HuH-7 (cell line): ENCODE measurements around the gene ARHGAP19.
"Not testable (repeated sequence)": the region's sequence is repeated elsewhere in the genome, so short reads cannot be mapped to it uniquely, and the experiment has no call there.

ENCODE experiments used
- DNase-seq: peaks from one replicate; pipeline ENCODE4 v3.0.0; 2011; ENCODE audit warnings: low spot score

ARHGAP19 gene

DNA sequence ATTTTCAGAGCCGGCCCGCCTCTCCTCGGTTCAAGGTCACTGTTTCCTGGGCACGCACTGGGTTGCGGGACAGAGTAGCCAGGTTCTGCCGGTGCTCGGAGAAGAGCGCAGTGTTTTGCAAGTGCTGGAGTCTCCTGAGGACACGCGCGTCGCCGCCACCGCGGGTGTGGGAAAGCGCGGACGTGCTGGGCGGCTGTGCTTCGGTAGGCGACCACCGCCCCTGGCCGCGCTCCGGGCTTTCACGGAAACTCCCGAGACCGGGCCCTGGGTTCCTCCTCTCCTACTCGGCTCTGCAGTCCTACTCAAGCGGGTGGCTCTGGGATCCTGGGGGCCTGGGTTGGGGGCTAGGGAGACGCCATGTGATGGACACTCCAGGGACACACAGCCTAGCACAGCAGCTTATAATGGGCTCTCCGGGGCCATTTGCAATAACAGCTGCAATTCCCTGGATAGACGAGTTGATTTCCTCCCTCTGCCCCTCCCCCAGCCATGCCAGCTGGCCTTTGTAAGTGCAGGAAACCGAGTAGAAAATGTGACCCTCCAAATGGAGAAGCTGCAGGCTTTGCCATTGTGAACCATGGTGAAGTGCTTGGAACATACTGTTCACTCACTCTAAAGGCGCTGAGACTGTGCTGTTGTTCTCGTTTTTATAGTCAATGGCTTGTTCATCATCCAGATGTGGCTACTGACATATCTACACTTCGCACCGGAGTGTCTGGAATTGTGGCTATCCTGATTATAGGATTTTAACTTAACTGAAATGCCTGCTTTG is 28.8 kb upstream of the ARHGAP19 start:
- no peak for DNase-seq

- no peak for DNase-seq
These were observed 28.1 kb upstream of the ARHGAP19 start for GRCh38 chr10:97320480-97321031.

GRCh38 chr10:97319671-97320479 is 27.4 kb upstream of the ARHGAP19 start:
- no peak for DNase-seq

GRCh38 chr10:97318772-97319651 is 26.6 kb upstream of the ARHGAP19 start, which contains the start of gene FRAT1:
FRAT1 (plus strand) TSS chr10:97319271; CDS start chr10:97319454, 183 bp downstream.
- no peak for DNase-seq

DNA sequence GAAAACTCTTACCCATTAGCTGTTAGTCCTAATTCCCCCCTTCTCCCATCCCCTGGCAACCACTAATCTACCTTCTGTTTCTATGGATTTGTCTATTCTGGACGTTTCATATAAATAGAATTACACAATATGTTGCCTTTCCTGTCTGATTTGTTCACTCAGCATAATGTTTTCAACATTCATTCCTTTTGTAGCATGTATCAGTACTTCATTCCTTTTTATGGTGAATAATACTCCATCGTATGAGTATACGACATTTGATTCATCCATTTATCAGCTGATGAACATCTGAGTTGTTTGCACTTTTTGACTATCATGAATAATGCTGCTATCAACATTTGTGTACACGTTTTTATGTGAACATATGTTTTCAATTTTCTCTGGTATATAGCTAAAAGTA is 22.2 kb upstream of the ARHGAP19 start:
- no peak for DNase-seq

DNA sequence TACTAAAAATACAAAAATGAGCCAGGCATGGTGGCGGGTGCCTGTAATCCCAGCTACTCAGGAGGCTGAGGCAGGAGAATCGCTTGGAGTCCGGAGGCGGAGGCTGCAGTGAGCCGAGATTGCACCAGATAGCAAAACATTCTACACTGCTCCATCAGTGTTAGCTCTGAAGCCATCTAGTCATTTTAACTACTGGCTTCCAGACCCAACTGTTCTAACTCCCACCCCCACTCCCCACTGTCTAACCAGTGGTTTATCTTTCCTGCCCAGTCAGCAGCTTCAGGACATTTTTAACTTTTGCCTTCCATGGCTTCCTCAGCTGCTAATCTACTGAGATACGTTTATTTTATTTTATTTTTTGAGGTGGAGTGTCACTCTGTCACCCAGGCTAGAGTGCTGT is 20.5 kb upstream of the ARHGAP19 start:
- DNase-seq: no peak

- DNase-seq: no peak
These were observed 18.7 kb upstream of the ARHGAP19 start for GRCh38 chr10:97311111-97311626.

DNA sequence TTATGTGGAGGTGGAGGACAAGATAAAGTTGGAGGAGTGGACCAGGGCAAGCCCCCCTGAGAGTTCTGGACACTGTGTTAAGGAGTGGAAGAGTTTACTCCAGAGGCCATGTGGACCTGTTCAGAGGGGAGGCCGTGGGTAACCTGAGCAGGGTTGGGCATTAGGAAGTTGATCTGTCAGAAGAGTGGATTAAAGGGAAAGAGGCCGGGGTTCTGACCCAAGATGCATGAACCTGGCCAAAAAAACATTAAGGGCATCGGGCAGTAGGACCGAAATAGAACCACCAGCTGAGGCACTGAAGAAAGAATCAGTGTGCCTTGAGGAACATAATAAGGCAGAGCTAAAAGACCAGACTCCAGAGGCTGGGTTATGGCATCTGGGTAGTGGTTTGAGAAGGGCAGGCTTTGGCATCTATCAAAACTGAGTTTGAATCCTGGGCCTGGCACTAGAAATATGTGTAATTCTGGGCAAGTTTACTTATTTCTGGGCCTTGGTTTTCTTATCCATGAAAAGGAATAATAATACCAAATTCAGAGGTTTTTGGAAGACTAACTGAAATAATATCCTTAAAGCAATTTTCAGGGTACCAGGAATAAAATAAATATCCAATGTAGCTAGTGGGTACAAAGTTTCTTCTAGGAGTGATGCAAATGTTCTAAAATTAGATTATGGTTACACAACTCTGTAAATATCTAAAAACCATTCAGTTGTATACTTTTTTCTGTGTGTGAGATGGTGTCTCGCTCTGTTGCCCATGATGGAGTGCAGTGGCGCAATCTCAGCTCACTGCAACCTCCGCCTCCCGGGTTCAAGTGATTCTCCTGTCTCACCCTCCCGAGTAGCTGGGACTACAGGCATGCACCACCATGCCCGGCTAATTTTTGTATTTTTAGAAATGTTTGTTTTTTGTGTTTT is 15.7 kb upstream of the ARHGAP19 start:
- DNase-seq: no peak

- DNase-seq: no peak
These were observed 15.0 kb upstream of the ARHGAP19 start for GRCh38 chr10:97307441-97307840.

DNA sequence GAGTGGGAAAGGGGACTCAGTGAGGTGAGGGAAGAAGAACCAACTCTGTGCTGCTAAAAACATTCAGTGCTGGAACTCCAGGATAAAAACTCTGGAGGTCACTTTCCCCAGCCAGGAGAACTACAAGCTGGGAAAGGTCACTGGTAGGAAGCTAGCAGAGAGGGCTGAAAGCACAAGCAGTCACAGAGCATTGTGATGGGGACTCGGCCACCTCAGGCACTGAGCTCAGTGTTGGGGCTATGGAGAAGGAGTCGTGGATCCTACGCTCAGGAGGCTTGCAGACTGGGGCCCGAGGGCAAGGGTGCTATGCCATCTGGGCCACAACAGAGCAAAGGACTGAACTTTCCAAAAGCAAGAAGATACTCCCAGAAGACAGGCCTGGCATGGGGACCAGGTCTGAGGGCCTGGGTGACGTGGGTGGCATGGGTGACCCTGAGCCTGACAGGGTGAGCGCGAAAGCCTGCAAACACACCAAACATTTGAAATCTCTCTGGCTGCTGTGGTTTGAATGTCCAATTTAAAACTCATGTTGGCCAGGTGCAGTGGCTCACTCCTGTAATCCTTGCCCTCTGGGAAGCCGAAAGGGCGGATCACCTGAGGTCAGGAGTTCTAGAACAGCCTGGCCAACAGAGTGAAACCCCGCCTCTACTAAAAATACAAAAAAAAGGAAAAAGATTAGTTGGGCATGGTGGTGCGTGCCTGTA is 9.8 kb upstream of the ARHGAP19 start:
- no peak for DNase-seq

GRCh38 chr10:97300980-97301379 is 8.5 kb upstream of the ARHGAP19 start:
- no peak for DNase-seq

DNA sequence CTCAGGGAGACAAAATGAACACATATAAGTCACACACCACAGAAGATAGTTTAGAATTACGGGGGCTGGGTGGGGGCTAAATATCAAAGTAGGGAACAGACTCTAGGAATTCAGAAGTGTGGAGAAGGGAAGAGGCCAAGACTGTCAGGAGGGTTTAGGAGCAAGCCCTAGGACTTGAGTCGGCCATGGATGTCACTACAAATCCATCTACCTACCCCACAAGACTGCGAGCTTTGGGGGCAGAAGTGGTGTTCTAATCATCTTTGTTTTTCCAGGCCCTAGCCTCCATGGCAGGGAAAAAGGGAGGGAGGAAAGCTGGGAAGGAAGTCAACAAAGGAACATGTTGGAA is 5.8 kb upstream of the ARHGAP19 start:
- no peak for DNase-seq

DNA sequence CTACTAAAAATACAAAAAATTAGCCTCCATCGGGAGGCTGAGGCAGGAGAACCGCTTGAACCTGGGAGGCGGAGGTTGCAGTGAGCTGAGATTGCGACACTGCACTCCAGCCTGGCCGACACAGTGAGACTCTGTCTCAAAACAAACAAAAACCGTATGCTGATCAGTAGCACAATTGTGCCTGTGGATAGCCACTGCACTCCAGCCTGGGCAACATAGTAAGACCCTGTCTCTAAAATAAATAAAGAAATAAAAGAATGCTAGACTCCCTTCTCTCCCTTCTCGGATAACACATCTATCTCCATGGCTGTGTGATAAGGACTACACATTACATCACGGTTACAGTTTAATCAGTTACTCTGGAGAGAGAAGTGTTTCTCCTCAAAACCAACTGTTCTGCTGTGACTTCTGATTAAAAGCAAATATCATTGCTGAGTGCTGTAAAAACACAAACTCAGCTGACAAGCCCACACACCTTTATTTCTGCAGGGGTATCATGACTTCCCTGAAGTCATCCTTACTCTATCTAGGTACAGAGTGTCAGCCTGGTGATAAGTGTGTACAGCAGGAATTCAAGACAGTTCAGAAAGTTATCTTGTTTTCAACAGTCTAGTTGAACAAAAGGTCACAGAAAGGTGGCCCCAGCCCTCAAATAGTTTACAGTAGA is 5.3 kb upstream of the ARHGAP19 start:
- DNase-seq: no peak

DNA sequence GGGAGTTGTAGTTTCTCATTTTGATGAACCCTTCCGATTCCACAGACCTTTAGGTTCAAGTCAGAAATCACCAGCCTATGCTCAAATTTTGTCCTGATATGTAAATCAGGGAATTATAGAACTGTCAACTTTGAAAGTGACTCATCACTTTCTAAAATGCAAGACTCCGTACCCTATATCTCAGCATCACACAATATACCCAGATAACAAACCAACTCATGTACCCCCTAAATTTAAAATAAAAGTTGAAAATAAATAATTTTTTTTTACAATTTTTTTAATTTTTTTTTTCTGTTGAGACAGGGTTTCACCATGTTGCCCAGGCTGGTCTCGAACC is 393 bp upstream of the ARHGAP19 start:
- no peak for DNase-seq

DNA sequence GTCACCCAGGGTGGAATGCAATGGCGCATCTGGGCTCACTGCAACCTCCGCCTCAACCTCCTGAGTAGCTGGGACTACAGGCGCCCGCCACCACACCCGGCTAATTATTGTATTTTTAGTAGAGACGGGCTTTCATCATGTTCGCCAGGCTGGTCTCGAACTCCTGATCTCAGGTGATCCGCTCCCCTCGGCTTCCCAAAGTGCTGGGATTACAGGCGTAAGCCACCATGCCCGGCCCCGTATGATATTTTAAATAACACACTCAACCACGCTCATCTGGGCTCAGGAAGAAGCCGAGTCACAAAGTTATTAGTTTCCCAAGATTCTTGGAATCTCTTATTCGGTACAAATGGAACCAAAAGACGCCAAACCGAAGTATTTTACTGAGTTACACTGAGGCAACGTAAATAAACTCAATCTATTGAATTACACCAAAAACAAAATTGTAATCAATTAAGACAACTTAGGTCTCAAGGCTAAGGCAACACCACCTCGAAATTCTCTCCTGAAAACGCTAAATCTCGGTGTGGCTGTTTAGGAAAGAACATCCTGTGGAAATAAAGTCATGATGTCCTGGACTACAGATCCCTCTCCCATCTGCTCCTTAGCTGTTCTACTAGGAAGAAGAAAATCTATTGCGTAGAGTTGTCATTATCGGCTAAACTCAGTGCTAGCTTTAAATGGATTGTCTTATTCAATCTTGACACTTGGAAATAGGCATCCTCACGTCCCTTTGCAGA is 910 bp downstream of the ARHGAP19 start:
- no peak for DNase-seq

- not testable (repeated sequence) for DNase-seq
These were observed 1.7 kb downstream of the ARHGAP19 start for GRCh38 chr10:97290576-97291356.

DNA sequence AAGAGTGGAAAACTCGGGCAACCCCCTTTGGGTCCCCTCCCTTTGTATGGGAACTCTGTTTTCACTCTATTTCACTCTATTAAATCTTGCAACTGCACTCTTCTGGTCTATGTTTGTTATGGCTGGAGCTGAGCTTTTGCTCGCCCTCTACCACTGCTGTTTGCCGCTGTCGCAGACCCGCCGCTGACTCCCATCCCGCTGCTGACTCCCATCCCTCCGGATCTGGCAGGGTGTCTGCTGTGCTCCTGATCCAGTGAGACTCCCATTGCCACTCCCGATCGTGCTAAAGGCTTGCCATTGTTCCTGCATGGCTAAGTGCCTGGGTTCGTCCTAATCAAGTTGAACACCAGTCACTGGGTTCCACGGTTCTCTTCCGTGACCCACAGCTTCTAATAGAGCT is 2.4 kb downstream of the ARHGAP19 start:
- not testable (repeated sequence) for DNase-seq

- no peak for DNase-seq
These were observed 11.7 kb downstream of the ARHGAP19 start for GRCh38 chr10:97280783-97281182.
